Uterus (tissue), 4 donors: ENCODE measurements around the gene MBTPS2. TPM values are rescaled to one million over a fixed set of nuclear protein-coding genes. Genes with fewer than 3 reads are reported as not detected.

Source experiments
- DNase-seq, 2 donors: peaks; one replicate each; pipeline ENCODE4 v3.0.0-alpha.2; 2019 to 2020
- H3K27ac ChIP-seq, 2 donors: fragments of 200-600 bp; sonication (generic); 1 replicate in 1 of 2; 2 replicates in 1 of 2; pipeline ENCODE4 v1.5.1; 2016 to 2018
- H3K27me3 ChIP-seq, 2 donors: fragments of 200-600 bp; sonication (generic); one replicate each; pipeline ENCODE4 v1.5.1; 2018 to 2019; ENCODE audit warnings: control low read depth in 1 of 2
- H3K36me3 ChIP-seq, 2 donors: fragments of 200-600 bp; sonication (generic); one replicate each; pipeline ENCODE4 v1.5.1; 2019; ENCODE audit warnings: control low read depth in 1 of 2
- H3K4me1 ChIP-seq, 2 donors: fragments of 200-600 bp; sonication (generic); one replicate each; pipeline ENCODE4 v1.5.1; 2018 to 2019; ENCODE audit warnings: control low read depth in 1 of 2
- H3K4me3 ChIP-seq, 2 donors: fragments of 200-600 bp; sonication (generic); 1 replicate in 1 of 2; 2 replicates in 1 of 2; pipeline ENCODE4 v1.5.1; 2018 to 2019; ENCODE audit warnings: mild to moderate bottlenecking in 1 of 2
- H3K9me3 ChIP-seq, 2 donors: fragments of 200-600 bp; sonication (generic); one replicate each; pipeline ENCODE4 v1.5.1; 2019; ENCODE audit warnings: control low read depth in 1 of 2
- POLR2A ChIP-seq, 2 donors: fragments of 450-650 bp; IDR thresholded peaks; one replicate each; pipeline ENCODE4 v1.6.1; 2016; ENCODE audit warnings: antibody characterized with exemption in 2 of 2, mild to moderate bottlenecking in 1 of 2, moderate library complexity in 1 of 2
- intact Hi-C: fragments of 100-400 bp; cut with DNase I; formaldehyde crosslinking; loops from one replicate; pipeline ENCODE4 v1.15.1; 2023; ENCODE audit warnings: low total_unique reads
- total RNA-seq, 4 donors: library from RNA; depleted of rRNA in 3 of 4; stranded (reverse); fragments of >200 nt in 3 of 4; gene quantifications; one replicate each; pipeline versions ENCODE4 v1.1.0 to v1.2.4, GENCODE V29; 2014 to 2023
- TF ChIP-seq, protein P1 (sequence below), 4 experiments: fragments of 200-600 bp in 2 of 4; fragments of 450-650 bp in 2 of 4; sonication (generic) in 2 of 4; IDR thresholded peaks; one replicate each; pipeline ENCODE4 v1.5.1; 2016 to 2019; ENCODE audit warnings: antibody characterized with exemption in 4 of 4, mild to moderate bottlenecking in 2 of 4, moderate library complexity in 1 of 4
- donor health status: DM: yes; HTN: yes; CAD: no.

MBTPS2 gene
- 10 to 100 TPM in 2 of 4 donors, 1 to 10 TPM in 2; 1.8 to 24.5 (median 12.9) TPM for total RNA-seq

DNA sequence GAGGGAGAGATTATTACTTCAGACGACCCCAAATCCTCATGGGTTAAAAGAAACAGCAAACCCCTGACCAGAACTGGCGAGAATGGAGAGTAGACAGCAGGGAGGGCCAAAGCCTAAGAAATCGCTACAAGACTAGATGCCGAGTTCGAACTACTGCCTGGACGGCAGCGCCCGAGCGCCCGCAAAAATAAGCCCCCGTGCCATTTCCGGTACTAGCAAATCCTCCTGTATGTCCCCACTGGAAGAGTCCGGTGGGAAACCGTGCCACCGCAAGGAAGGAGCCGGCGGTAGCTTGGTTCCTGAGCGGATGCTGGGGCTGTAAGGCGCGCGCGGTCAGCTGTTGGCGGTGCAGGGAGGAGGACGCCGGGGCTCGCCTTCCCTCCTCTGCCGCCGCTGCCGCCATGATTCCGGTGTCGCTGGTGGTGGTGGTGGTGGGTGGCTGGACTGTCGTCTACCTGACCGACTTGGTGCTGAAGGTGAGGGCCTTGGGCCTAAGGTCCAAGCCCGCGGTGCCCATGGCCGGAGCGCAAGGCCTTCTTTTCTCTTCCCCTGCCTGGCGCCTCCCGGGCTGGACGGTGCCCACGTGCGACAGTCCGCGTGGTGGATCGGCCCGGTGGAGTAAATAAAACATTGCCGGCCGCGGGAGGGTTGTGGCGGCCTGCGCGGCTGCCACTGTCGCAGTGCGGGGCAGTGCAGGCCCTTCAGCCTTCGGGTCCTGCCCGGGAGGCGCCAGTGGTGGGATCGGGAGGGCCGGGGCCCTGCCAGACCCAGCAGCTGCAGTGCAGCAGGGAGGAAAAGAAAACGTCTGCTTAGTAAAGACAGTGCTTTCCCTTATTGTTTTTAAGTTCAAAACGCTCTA, at the start of gene MBTPS2:
Gene MBTPS2, plus strand, starts transcription at position 284 of the 859 bp plus-strand sequence. Its CDS starts 118 bp downstream, at position 402.
- peak within 1 kb of the TSS; percentile 66 to 75 for H3K27ac ChIP-seq
- no peaks in the 10 kb centered on the region for H3K4me1 ChIP-seq
- intact Hi-C loops: no loop called here
- DNase-seq: peak; percentile 80 to 82
- H3K36me3 ChIP-seq: no peaks in the 10 kb centered on the region
- peak within 1 kb of the TSS; percentile 46 to 61 for H3K4me3 ChIP-seq
- H3K9me3 ChIP-seq: no peaks in the 10 kb centered on the region
- no peaks in the 10 kb centered on the region for H3K27me3 ChIP-seq
- TF ChIP-seq, protein P1, sequence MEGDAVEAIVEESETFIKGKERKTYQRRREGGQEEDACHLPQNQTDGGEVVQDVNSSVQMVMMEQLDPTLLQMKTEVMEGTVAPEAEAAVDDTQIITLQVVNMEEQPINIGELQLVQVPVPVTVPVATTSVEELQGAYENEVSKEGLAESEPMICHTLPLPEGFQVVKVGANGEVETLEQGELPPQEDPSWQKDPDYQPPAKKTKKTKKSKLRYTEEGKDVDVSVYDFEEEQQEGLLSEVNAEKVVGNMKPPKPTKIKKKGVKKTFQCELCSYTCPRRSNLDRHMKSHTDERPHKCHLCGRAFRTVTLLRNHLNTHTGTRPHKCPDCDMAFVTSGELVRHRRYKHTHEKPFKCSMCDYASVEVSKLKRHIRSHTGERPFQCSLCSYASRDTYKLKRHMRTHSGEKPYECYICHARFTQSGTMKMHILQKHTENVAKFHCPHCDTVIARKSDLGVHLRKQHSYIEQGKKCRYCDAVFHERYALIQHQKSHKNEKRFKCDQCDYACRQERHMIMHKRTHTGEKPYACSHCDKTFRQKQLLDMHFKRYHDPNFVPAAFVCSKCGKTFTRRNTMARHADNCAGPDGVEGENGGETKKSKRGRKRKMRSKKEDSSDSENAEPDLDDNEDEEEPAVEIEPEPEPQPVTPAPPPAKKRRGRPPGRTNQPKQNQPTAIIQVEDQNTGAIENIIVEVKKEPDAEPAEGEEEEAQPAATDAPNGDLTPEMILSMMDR (IDR thresholded peaks at IDR 0.05): peak in 1 of 4 experiments; percentile 3
- peak in 1 of 2 donors; percentile 40 for TF ChIP-seq POLR2A (IDR thresholded peaks at IDR 0.05)

DNA sequence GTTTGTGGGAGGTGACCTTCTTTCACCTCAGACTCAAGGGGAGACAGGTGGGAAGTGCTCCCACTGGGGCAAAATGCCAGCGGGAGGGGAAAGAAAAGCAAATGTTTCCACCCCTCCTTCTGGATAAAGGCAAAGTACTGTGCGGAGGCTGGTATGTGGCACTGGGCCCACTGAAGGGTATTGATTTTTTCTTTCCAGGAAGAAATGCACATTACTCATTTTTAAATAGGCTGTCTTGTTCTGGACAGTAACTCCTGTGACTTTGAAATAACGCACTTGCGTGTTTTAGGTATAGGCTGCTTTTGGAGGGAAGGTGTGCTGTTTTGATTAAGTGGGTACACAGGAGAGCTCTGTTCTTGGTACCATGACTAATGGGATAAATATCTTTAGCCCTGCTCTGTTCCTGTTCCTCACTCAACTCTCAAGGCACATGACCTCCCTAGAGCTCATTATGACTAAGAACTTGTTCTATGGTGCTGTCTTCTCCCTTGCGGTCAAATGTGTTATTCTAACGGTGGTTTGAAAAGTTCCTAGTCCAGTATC, 40.7 kb upstream of the MBTPS2 start:
- DNase-seq: no peak
- Histone ChIP-seq H3K9me3 (no peaks in the 10 kb centered on the region), H3K36me3 (no peaks in the 10 kb centered on the region), H3K4me3 (no peak overlapping the region), H3K27ac (no peak overlapping the region), H3K27me3 (no peaks in the 10 kb centered on the region), H3K4me1 (no peaks in the 10 kb centered on the region)
- TF ChIP-seq POLR2A (IDR thresholded peaks at IDR 0.05): no peak
- TF ChIP-seq, protein P1 (IDR thresholded peaks at IDR 0.05): no peak
- intact Hi-C loops: no loop called here

DNA sequence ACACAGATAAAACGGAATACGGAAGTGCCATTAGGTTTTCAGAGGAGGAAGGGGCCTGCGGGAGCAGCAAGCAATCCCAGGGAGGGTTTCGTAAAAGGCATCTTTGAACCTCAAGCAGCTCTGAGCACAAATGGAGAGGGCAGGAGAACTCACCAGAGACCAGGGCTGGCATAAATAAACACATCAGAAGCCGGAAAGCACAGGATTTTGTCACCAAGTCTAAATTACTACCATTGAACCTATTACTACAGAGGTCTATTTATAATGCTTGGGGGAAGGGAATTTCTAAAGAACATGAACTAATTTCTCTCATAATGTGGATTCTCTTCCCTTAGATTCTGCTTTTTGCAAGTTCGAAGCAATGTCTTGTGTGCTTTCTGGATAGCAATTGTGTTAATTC, 39.6 kb upstream of the MBTPS2 start:
- no peaks in the 10 kb centered on the region for H3K4me1 ChIP-seq
- DNase-seq: no peak
- H3K9me3 ChIP-seq: no peaks in the 10 kb centered on the region
- no peak overlapping the region for H3K27ac ChIP-seq
- no peaks in the 10 kb centered on the region for H3K36me3 ChIP-seq
- no peak for TF ChIP-seq POLR2A (IDR thresholded peaks at IDR 0.05)
- TF ChIP-seq, protein P1 (IDR thresholded peaks at IDR 0.05): no peak
- H3K4me3 ChIP-seq: no peak overlapping the region
- intact Hi-C loops: no loop called here
- H3K27me3 ChIP-seq: no peaks in the 10 kb centered on the region

DNA sequence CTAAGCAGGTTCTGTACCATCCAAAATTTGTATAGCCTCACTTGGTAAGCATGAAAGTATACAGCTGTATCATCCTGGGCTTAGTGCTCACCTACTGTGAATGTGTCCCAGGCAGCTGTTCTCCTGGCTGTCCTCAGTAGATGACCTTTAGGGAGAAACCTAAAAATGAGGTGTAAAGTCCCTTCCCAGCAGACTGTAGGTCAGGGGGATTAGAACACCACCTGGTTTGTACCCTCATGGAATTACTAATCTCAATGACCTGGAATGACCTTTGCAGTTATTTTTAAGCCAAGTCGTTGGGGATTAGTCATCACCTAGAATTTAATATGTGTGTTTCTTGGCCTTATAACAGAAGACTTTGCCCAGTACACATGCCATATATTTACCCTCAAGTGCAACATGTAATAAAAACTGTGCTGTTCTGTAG, 39.1 kb upstream of the MBTPS2 start:
- no peak for DNase-seq
- Histone ChIP-seq H3K4me1 (no peaks in the 10 kb centered on the region), H3K27me3 (no peaks in the 10 kb centered on the region), H3K9me3 (no peaks in the 10 kb centered on the region), H3K4me3 (no peak overlapping the region), H3K27ac (no peak overlapping the region), H3K36me3 (no peaks in the 10 kb centered on the region)
- TF ChIP-seq, protein P1 (IDR thresholded peaks at IDR 0.05): no peak
- no peak for TF ChIP-seq POLR2A (IDR thresholded peaks at IDR 0.05)
- intact Hi-C loops: no loop called here

DNA sequence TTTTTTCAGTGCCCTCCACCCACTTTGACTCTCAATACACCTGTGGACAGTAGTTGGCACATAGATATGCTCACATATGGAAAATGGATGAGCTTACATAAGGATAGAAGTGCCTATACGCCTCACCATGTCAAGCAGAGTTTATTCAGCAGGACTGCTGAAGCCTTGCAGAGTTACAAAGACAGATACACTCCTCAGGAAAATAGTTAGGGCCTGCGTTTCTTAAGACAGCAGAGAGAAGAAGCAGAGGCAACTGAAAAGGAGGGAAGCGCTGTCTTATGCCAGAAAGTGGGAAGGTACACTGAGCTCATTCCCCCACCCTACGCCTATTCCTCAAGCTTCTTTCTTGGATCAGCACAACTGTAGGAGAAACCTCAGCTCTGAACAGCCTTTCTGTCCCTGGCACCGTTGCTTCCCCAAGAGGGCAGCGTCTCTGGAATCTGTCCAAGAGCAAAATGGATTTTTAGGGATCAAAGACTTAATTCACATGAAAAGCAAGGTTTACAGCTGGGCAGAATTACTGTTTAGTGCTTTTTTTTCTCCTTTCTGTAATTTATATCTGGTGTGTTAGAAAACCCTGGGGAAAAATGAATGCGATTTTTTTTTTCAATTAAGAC, 37.3 kb upstream of the MBTPS2 start:
- no peak overlapping the region for H3K27ac ChIP-seq
- H3K4me1 ChIP-seq: no peaks in the 10 kb centered on the region
- DNase-seq: no peak
- no peaks in the 10 kb centered on the region for H3K27me3 ChIP-seq
- H3K4me3 ChIP-seq: no peak overlapping the region
- H3K36me3 ChIP-seq: no peaks in the 10 kb centered on the region
- no peaks in the 10 kb centered on the region for H3K9me3 ChIP-seq
- no peak for TF ChIP-seq POLR2A (IDR thresholded peaks at IDR 0.05)
- TF ChIP-seq, protein P1 (IDR thresholded peaks at IDR 0.05): no peak
- intact Hi-C loops: no loop called here
